SK-N-SH (cell line): ENCODE measurements around the gene RAB24. TPM values are rescaled to one million over a fixed set of nuclear protein-coding genes. Genes with fewer than 3 reads are reported as not detected.

ENCODE experiments used
- CTCF ChIA-PET: fragments of 300-600, 350-600 bp; formaldehyde crosslinking; extraction: SDS; loops from one replicate; lab custom pipeline; 2021; lab: Yijun Ruan, JAX
- POLR2A ChIA-PET: fragments of 350-600 bp; sonication (Branson Sonifier 250); formaldehyde crosslinking; extraction: SDS; loops from one replicate; lab custom pipeline; 2020; ENCODE audit warnings: antibody characterized with exemption, inconsistent platforms; lab: Yijun Ruan, JAX
- DNase-seq: peaks from one replicate; pipeline ENCODE4 v3.0.0; 2012
- H2AFZ ChIP-seq: fragments of 200-600 bp; sonication (generic); 2 replicates; pipeline ENCODE4 v1.8.1; 2016; ENCODE audit warnings: antibody characterized with exemption, mild to moderate bottlenecking, low read depth
- H3F3A ChIP-seq: fragments of 200-600 bp; sonication (generic); replicated peaks from 2 replicates; pipeline ENCODE3; 2016; ENCODE audit warnings: antibody characterized with exemption, mild to moderate bottlenecking; ENCODE audit not compliant: insufficient read depth
- H3K27ac ChIP-seq, 2 experiments: fragments of 200-500 bp in 1 of 2; fragments of 200-600 bp in 1 of 2; sonication (Bioruptor generic) in 1 of 2; sonication (generic), shearing (Covaris generic) in 1 of 2; 2 replicates each; pipeline versions ENCODE4 v1.5.1 to v1.6.1; 2014 to 2016; ENCODE audit warnings: low read depth in 2 of 2, inconsistent platforms in 1 of 2, low read length in 1 of 2, mild to moderate bottlenecking in 1 of 2, mixed read lengths in 1 of 2
- H3K27me3 ChIP-seq: fragments of 200-600 bp; sonication (generic), shearing (Covaris generic); 2 replicates; pipeline ENCODE4 v1.6.1; 2016; ENCODE audit warnings: mixed run types; ENCODE audit not compliant: insufficient read depth
- H3K36me3 ChIP-seq, 2 experiments: fragments of 200-500 bp in 1 of 2; fragments of 200-600 bp in 1 of 2; sonication (Bioruptor generic) in 1 of 2; sonication (generic) in 1 of 2; replicated peaks in 1 of 2; 2 replicates each; pipeline versions ENCODE3 to v1.5.1; 2014 to 2016; ENCODE audit warnings: low read length in 1 of 2, mild to moderate bottlenecking in 1 of 2; ENCODE audit not compliant: insufficient read depth in 2 of 2, control insufficient read depth in 1 of 2
- H3K4me1 ChIP-seq, 2 experiments: fragments of 200-500 bp in 1 of 2; fragments of 200-600 bp in 1 of 2; sonication (Bioruptor generic) in 1 of 2; sonication (generic), shearing (Covaris generic) in 1 of 2; 2 replicates each; pipeline versions ENCODE4 v1.5.1 to v1.6.1; 2014 to 2016; ENCODE audit warnings: low read depth in 1 of 2, low read length in 1 of 2, mixed run types in 1 of 2; ENCODE audit not compliant: insufficient read depth in 2 of 2, control insufficient read depth in 1 of 2
- H3K4me2 ChIP-seq: fragments of 200-600 bp; sonication (generic), shearing (Covaris generic); 2 replicates; pipeline ENCODE4 v1.6.1; 2017; ENCODE audit warnings: mixed run types
- H3K4me3 ChIP-seq, 2 experiments: fragments of 200-500 bp in 1 of 2; fragments of 200-600 bp in 1 of 2; sonication (Bioruptor generic) in 1 of 2; sonication (generic), shearing (Covaris generic) in 1 of 2; 2 replicates each; pipeline versions ENCODE4 v1.5.1 to v1.8.1; 2014 to 2016; ENCODE audit warnings: low read depth in 2 of 2, inconsistent platforms in 1 of 2, low read length in 1 of 2, mild to moderate bottlenecking in 1 of 2, mixed read lengths in 1 of 2, moderate library complexity in 1 of 2
- H3K79me2 ChIP-seq: fragments of 200-600 bp; sonication (generic); 2 replicates; pipeline ENCODE4 v1.8.1; 2017; ENCODE audit warnings: mild to moderate bottlenecking; ENCODE audit not compliant: insufficient read depth
- H3K9ac ChIP-seq: fragments of 200-600 bp; sonication (generic); 2 replicates; pipeline ENCODE4 v1.6.1; 2017; ENCODE audit warnings: mixed run types
- H3K9me2 ChIP-seq: fragments of 200-600 bp; sonication (generic); 2 replicates; pipeline ENCODE4 v1.6.1; 2017; ENCODE audit warnings: mixed run types
- H3K9me3 ChIP-seq: fragments of 200-600 bp; sonication (generic); 2 replicates; pipeline ENCODE4 v1.6.1; 2017; ENCODE audit warnings: mixed run types, mild to moderate bottlenecking, moderate library complexity
- H4K20me1 ChIP-seq: fragments of 200-600 bp; sonication (generic); 2 replicates; pipeline ENCODE4 v1.6.1; 2017; ENCODE audit warnings: mild to moderate bottlenecking, mixed run types; ENCODE audit not compliant: insufficient read depth
- CHD2 ChIP-seq: fragments of 150-350 bp; IDR thresholded peaks from 2 replicates; pipeline ENCODE4 v1.6.1; 2018; ENCODE audit warnings: low read length; ENCODE audit not compliant: partially characterized antibody
- EP300 ChIP-seq, 2 experiments: IDR thresholded peaks; 2 replicates each; pipeline versions ENCODE4 v1.4.0 to v1.6.1; 2012; ENCODE audit warnings: borderline replicate concordance in 1 of 2, low read depth in 1 of 2, low read length in 1 of 2
- EZH2phosphoT487 ChIP-seq: fragments of 200-600 bp; sonication (generic); IDR thresholded peaks from 2 replicates; pipeline ENCODE4 v1.6.1; 2017; ENCODE audit warnings: low read depth, mixed run types, mild to moderate bottlenecking, antibody characterized with exemption, moderate library complexity, borderline replicate concordance
- FOSL2 ChIP-seq: IDR thresholded peaks from 2 replicates; pipeline ENCODE4 v1.4.0; 2012; ENCODE audit warnings: low read depth, mild to moderate bottlenecking, moderate library complexity, borderline replicate concordance
- FOXJ3 ChIP-seq: sonication (generic); formaldehyde crosslinking; IDR thresholded peaks from 2 replicates; pipeline ENCODE4 v1.5.1; 2020; ENCODE audit warnings: mild to moderate bottlenecking, missing genetic modification reagents
- FOXM1 ChIP-seq: IDR thresholded peaks from 2 replicates; pipeline ENCODE4 v1.4.0; 2012; ENCODE audit warnings: low read depth, mild to moderate bottlenecking
- GABPA ChIP-seq: IDR thresholded peaks from 2 replicates; pipeline ENCODE4 v1.4.0; 2012; ENCODE audit warnings: low read depth, mild to moderate bottlenecking
- GATA2 ChIP-seq: sonication (generic); formaldehyde crosslinking; IDR thresholded peaks from 2 replicates; pipeline ENCODE4 v1.5.0; 2020; ENCODE audit warnings: mild to moderate bottlenecking, missing genetic modification reagents
- JUND ChIP-seq: IDR thresholded peaks from 2 replicates; pipeline ENCODE4 v1.4.0; 2012
- MXI1 ChIP-seq: IDR thresholded peaks from 2 replicates; pipeline ENCODE4 v1.6.1; 2012; ENCODE audit warnings: mild to moderate bottlenecking, low read depth, low read length, improper control_type of control experiment
- NFIC ChIP-seq: IDR thresholded peaks from 2 replicates; pipeline ENCODE4 v1.4.0; 2012; ENCODE audit warnings: borderline replicate concordance
- PBX3 ChIP-seq: IDR thresholded peaks from 2 replicates; pipeline ENCODE4; 2012
- POLR2AphosphoS5 ChIP-seq: IDR thresholded peaks from 2 replicates; pipeline ENCODE4 v1.6.1; 2012; ENCODE audit warnings: low read depth, low read length
- RAD21 ChIP-seq: IDR thresholded peaks from 2 replicates; pipeline ENCODE4 v1.6.1; 2012; ENCODE audit warnings: mild to moderate bottlenecking, low read length
- RCOR1 ChIP-seq: fragments of 150-350 bp; IDR thresholded peaks from 2 replicates; pipeline ENCODE4 v1.6.1; 2017; ENCODE audit warnings: antibody characterized with exemption, low read length
- RFX5 ChIP-seq: IDR thresholded peaks from 2 replicates; pipeline ENCODE4 v1.6.1; 2012; ENCODE audit warnings: mild to moderate bottlenecking, improper control_type of control experiment, low read length
- TEAD4 ChIP-seq: IDR thresholded peaks from 2 replicates; pipeline ENCODE4 v1.4.0; 2012; ENCODE audit warnings: mild to moderate bottlenecking, borderline replicate concordance; ENCODE audit not compliant: insufficient read depth
- USF1 ChIP-seq: IDR thresholded peaks from 2 replicates; pipeline ENCODE4 v1.4.0; 2012; ENCODE audit warnings: low read depth, borderline replicate concordance
- YY1 ChIP-seq: IDR thresholded peaks from 2 replicates; pipeline ENCODE4 v1.4.0; 2012; ENCODE audit warnings: low read depth, mild to moderate bottlenecking
- WGBS: methylation state at CpG from one replicate; pipeline ENCODE4 v1.1.6; 2017; ENCODE audit warnings: low lambda C conversion rate; 5-methylcytosine and 5-hydroxymethylcytosine counted together
- polyA plus RNA-seq, 3 experiments: library from polyadenylated mRNA; depleted of rRNA; stranded (reverse); fragments of >200 nt; gene quantifications; 2 replicates each; pipeline ENCODE4 v1.2.3, GENCODE V29; 2012
- TF ChIP-seq, protein P1 (sequence below): IDR thresholded peaks from 2 replicates; pipeline ENCODE4 v1.4.0; 2012; ENCODE audit warnings: low read depth
- TF ChIP-seq, protein P2 (sequence below): IDR thresholded peaks from 2 replicates; pipeline ENCODE4 v1.4.0; 2012; ENCODE audit warnings: low read depth, borderline replicate concordance

The RAB24 gene
- polyA plus RNA-seq, 1 of the 3 experiments (the other 2 are of a cell fraction): 101 TPM

- DNase-seq: no peak
- peaks cover 42 to 75% of the 10 kb centered on the region in 2 experiments for H3K36me3 ChIP-seq
- no peaks in the 10 kb centered on the region for H3K9me2 ChIP-seq
- H3K4me1 ChIP-seq: no peaks in the 10 kb centered on the region
- H3K4me2 ChIP-seq: no peak overlapping the region
- H3K27me3 ChIP-seq: no peaks in the 10 kb centered on the region
- H3K4me3 ChIP-seq: no peak overlapping the region
- no peak for TF ChIP-seq TEAD4
- TF ChIP-seq EZH2phosphoT487: no peak
- TF ChIP-seq POLR2AphosphoS5: no peak
- no peak for TF ChIP-seq EP300 (IDR thresholded peaks at IDR 0.05; ENCODE audit: borderline replicate concordance in 1 of 2, low read depth in 1 of 2, low read length in 1 of 2)
- TF ChIP-seq FOSL2: no peak
- no peak for TF ChIP-seq GABPA
- TF ChIP-seq USF1: no peak
- TF ChIP-seq RAD21: no peak
- no peak for TF ChIP-seq CHD2
- TF ChIP-seq FOXM1: no peak
- H3F3A ChIP-seq: no peaks in the 10 kb centered on the region
- no peak overlapping the region for H2AFZ ChIP-seq
- whole genome bisulfite sequencing: 95% methylated on average over 9 of the region's 12 CpGs
- H3K9me3 ChIP-seq: no peaks in the 10 kb centered on the region
- ChIA-PET POLR2A (no interaction called here), CTCF (interaction anchor here (0.7 to 2.4 kb wide), 7 partner anchors 8 to 182 kb away, joined by 3 to 8 read pairs (median 5); partner anchors contain the start of genes PRELID1 and RAB24)
- no peak overlapping the region for H3K27ac ChIP-seq
- no peaks in the 10 kb centered on the region for H3K79me2 ChIP-seq
- no peak overlapping the region for H3K9ac ChIP-seq
- no peaks in the 10 kb centered on the region for H4K20me1 ChIP-seq
Measured at GRCh38 chr5:177293819-177294581, 9.5 kb downstream of the RAB24 start.

DNA sequence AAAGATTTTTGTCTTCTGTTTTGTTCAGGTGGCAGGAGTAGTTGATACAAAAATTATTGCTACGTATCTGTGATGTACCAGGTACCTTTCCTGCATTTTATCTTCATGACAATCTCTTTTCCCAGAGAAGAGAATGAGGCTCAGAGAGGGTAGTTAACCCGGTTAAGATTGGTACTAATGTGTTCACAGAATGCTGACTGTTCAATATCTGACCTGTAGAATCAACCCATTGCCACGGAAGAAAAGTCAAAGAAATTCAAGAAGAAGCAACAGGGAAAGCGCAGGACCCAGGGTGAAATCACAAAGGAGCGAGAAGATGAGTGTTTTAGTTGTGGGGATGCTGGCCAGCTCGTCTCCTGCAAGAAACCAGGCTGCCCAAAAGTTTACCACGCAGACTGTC lies 11.8 kb downstream of the RAB24 start:
- H3K27me3 ChIP-seq: no peaks in the 10 kb centered on the region
- no peak overlapping the region for H3K27ac ChIP-seq
- H3K36me3 ChIP-seq: peaks cover 42 to 81% of the 10 kb centered on the region in 2 experiments
- H2AFZ ChIP-seq: no peak overlapping the region
- no peaks in the 10 kb centered on the region for H3F3A ChIP-seq
- no peak for DNase-seq
- H3K9me3 ChIP-seq: no peaks in the 10 kb centered on the region
- H3K9me2 ChIP-seq: no peaks in the 10 kb centered on the region
- ChIA-PET POLR2A (no interaction called here), CTCF (interaction anchor here (1.2 kb wide), 1 partner anchor 179 kb away, joined by 3 read pairs; no protein-coding TSS in a partner anchor)
- H3K4me1 ChIP-seq: no peaks in the 10 kb centered on the region
- no peaks in the 10 kb centered on the region for H3K79me2 ChIP-seq
- 98% methylated on average over 7 of the region's 7 CpGs for WGBS
- H3K9ac ChIP-seq: no peak overlapping the region
- H4K20me1 ChIP-seq: no peaks in the 10 kb centered on the region
- H3K4me2 ChIP-seq: no peak overlapping the region
- no peak for TF ChIP-seq PBX3
- TF ChIP-seq RAD21: no peak
- TF ChIP-seq TEAD4: no peak
- TF ChIP-seq NFIC: no peak
- no peak for TF ChIP-seq RCOR1
- no peak for TF ChIP-seq FOSL2
- TF ChIP-seq, protein P1, sequence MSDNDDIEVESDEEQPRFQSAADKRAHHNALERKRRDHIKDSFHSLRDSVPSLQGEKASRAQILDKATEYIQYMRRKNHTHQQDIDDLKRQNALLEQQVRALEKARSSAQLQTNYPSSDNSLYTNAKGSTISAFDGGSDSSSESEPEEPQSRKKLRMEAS: no peak
- no peak for TF ChIP-seq FOXJ3 (CRISPR knock-in tag)
- no peak for TF ChIP-seq MXI1
- TF ChIP-seq JUND: no peak
- TF ChIP-seq CHD2: no peak
- no peak for TF ChIP-seq USF1
- no peak for TF ChIP-seq GATA2 (CRISPR knock-in tag)
- TF ChIP-seq EZH2phosphoT487: no peak
- no peak for TF ChIP-seq RFX5
- TF ChIP-seq YY1: no peak
- TF ChIP-seq, protein P2, sequence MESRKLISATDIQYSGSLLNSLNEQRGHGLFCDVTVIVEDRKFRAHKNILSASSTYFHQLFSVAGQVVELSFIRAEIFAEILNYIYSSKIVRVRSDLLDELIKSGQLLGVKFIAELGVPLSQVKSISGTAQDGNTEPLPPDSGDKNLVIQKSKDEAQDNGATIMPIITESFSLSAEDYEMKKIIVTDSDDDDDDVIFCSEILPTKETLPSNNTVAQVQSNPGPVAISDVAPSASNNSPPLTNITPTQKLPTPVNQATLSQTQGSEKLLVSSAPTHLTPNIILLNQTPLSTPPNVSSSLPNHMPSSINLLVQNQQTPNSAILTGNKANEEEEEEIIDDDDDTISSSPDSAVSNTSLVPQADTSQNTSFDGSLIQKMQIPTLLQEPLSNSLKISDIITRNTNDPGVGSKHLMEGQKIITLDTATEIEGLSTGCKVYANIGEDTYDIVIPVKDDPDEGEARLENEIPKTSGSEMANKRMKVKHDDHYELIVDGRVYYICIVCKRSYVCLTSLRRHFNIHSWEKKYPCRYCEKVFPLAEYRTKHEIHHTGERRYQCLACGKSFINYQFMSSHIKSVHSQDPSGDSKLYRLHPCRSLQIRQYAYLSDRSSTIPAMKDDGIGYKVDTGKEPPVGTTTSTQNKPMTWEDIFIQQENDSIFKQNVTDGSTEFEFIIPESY: no peak
- no peak overlapping the region for H3K4me3 ChIP-seq
